Measurements from ENCODE around the gene TADA3.

- TF ChIP-seq HLTF (IDR thresholded peaks at IDR 0.05) (no peak), BRCA1 (IDR thresholded peaks at IDR 0.05) (no peak), BRCA1 (CRISPR knock-in tag; IDR thresholded peaks at IDR 0.05) (no peak), ZC3H11A (IDR thresholded peaks at IDR 0.05; ENCODE audit: low read depth, low read length) (no peak), ZNF23 (CRISPR knock-in tag; IDR thresholded peaks at IDR 0.05) (no peak), ZFP30 (CRISPR knock-in tag; IDR thresholded peaks at IDR 0.05; ENCODE audit: borderline replicate concordance) (no peak)
- TF ChIP-seq, protein P1, sequence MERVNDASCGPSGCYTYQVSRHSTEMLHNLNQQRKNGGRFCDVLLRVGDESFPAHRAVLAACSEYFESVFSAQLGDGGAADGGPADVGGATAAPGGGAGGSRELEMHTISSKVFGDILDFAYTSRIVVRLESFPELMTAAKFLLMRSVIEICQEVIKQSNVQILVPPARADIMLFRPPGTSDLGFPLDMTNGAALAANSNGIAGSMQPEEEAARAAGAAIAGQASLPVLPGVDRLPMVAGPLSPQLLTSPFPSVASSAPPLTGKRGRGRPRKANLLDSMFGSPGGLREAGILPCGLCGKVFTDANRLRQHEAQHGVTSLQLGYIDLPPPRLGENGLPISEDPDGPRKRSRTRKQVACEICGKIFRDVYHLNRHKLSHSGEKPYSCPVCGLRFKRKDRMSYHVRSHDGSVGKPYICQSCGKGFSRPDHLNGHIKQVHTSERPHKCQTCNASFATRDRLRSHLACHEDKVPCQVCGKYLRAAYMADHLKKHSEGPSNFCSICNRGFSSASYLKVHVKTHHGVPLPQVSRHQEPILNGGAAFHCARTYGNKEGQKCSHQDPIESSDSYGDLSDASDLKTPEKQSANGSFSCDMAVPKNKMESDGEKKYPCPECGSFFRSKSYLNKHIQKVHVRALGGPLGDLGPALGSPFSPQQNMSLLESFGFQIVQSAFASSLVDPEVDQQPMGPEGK (CRISPR knock-in tag; IDR thresholded peaks at IDR 0.05; ENCODE audit: borderline replicate concordance): no peak
These were observed 31.3 kb downstream of the TADA3 start for GRCh38 chr3:9760779-9761505.

Measured in K562 (cell line).